ENCODE measurements around the gene TBC1D9. TPM values are rescaled to one million over a fixed set of nuclear protein-coding genes. Genes with fewer than 3 reads are reported as not detected.

The TBC1D9 gene
- total and polyA plus RNA-seq, 2 donors (not counting 1 experiment from before 2014, with no cell fraction given): 48.9 to 235 TPM

DNA sequence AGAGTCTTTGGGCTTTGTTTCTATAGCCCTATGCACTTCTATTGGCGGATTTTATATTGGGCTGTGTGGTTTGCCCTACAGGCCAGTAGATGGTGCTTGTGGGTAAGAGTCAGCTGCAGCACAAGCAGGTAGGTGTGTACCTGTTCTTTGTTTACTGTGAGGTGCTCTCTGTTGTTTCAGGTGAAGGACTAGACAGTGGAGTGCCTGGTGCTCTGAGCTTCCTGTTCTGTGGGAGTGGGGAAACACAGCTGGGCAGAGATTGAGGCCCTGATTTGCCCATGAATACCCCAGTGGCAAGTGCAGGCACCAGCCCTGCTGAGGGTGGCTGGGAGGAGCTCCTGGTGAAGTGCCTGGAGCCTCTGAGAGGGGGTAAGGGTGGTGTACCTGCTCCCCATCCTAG is 161.1 kb downstream of the TBC1D9 start:
- H3K27me3 Mint-ChIP-seq: peaks cover 45% of the 10 kb centered on the region

DNA sequence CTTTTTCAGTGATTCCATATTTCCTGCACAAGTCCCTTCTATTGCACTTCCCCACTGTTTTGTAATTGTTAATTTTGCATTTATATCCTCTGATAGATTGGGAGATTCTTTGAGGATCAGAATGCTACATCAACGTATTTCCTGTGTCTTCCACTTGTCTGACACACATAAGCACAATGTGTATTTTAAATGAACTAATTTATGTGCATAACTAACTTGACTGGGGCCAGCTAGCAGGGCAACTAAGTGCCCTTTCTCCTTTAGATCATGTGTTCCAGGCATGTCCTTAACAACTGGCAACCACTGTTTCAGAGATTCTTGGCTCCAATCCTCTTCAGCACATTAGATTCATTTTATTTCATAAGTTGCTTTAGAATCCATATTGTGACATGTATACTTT is 171.7 kb downstream of the TBC1D9 start:
- H3K9ac ChIP-seq (ENCODE audit: low read length): no peak overlapping the region
- H4K20me1 ChIP-seq (ENCODE audit: control insufficient read depth, insufficient read depth, low read length, poor library complexity, severe bottlenecking): no peaks in the 10 kb centered on the region
- Mint-ChIP-seq H3K4me1 (peaks cover 1% of the 10 kb centered on the region), H3K27me3 (peaks cover 27% of the 10 kb centered on the region), H3K9me3 (ENCODE audit: insufficient read depth) (no peaks in the 10 kb centered on the region), H3K4me3 (no peak overlapping the region), H3K27ac (no peak overlapping the region)
- peaks cover 0 to 11% (median 5%) of the 10 kb centered on the region in 4 experiments for H3K27me3 ChIP-seq (replicated peaks in 1 of 4; ENCODE audit: control extremely low read depth in 1 of 4, control insufficient read depth in 3 of 4, insufficient read depth in 4 of 4, low read length in 3 of 4)
- no CpG with 5 or more reads among the region's 1 CpG for WGBS (ENCODE audit: insufficient coverage)
- no peak overlapping the region for H2AFZ ChIP-seq (ENCODE audit: insufficient read depth, low read depth, low read length, poor library complexity, severe bottlenecking)
- peaks cover 0 to under 1% of the 10 kb centered on the region in 2 donors for H3K4me1 ChIP-seq (ENCODE audit: control insufficient read depth in 2 of 2, insufficient read depth in 2 of 2, low read length in 2 of 2)
- no peak overlapping the region for H3K27ac ChIP-seq (ENCODE audit: low read length in 2 of 2)
- no peak for ATAC-seq (ENCODE audit: low read depth)
- POLR2A ChIA-PET: no interaction called here
- peaks cover 0 to 1% (median 0%) of the 10 kb centered on the region in 3 donors for H3K9me3 ChIP-seq (ENCODE audit: control extremely low read depth in 1 of 3, control insufficient read depth in 2 of 3, insufficient read depth in 1 of 3, low read length in 2 of 3)
- no peak overlapping the region for H3K4me2 ChIP-seq (replicated peaks; ENCODE audit: low read depth, low read length, poor library complexity, severe bottlenecking)
- H3K36me3 ChIP-seq (replicated peaks in 1 of 2; ENCODE audit: control extremely low read depth in 1 of 2, control insufficient read depth in 1 of 2, extremely low read depth in 1 of 2, insufficient read depth in 2 of 2, low read length in 1 of 2): no peaks in the 10 kb centered on the region
- no peak for DNase-seq
- TF ChIP-seq, protein P1, sequence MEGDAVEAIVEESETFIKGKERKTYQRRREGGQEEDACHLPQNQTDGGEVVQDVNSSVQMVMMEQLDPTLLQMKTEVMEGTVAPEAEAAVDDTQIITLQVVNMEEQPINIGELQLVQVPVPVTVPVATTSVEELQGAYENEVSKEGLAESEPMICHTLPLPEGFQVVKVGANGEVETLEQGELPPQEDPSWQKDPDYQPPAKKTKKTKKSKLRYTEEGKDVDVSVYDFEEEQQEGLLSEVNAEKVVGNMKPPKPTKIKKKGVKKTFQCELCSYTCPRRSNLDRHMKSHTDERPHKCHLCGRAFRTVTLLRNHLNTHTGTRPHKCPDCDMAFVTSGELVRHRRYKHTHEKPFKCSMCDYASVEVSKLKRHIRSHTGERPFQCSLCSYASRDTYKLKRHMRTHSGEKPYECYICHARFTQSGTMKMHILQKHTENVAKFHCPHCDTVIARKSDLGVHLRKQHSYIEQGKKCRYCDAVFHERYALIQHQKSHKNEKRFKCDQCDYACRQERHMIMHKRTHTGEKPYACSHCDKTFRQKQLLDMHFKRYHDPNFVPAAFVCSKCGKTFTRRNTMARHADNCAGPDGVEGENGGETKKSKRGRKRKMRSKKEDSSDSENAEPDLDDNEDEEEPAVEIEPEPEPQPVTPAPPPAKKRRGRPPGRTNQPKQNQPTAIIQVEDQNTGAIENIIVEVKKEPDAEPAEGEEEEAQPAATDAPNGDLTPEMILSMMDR (IDR thresholded peaks at IDR 0.05): no peak
- TF ChIP-seq EZH2 (IDR thresholded peaks at IDR 0.05; ENCODE audit: borderline replicate concordance, insufficient read depth, low read depth, low read length, poor library complexity, severe bottlenecking): no peak
- CTCF ChIA-PET: interaction anchor here (1.2 kb wide), 1 partner anchor 8 kb away, joined by 3 read pairs; no protein-coding TSS in a partner anchor
- H3K79me2 ChIP-seq (ENCODE audit: control insufficient read depth, insufficient read depth, low read length): no peaks in the 10 kb centered on the region
- intact Hi-C loops (cut with micrococcal nuclease): no loop called here
- H3K4me3 ChIP-seq (ENCODE audit: control extremely low read depth in 1 of 5, extremely low read depth in 1 of 5, insufficient read depth in 1 of 5, low read depth in 2 of 5, low read length in 4 of 5): no peak overlapping the region

More for the DNA sequence above, 161.1 kb downstream of the TBC1D9 start:
- TF ChIP-seq, protein P1 (IDR thresholded peaks at IDR 0.05): peak; percentile 62
- no peak for TF ChIP-seq EZH2 (IDR thresholded peaks at IDR 0.05; ENCODE audit: borderline replicate concordance, insufficient read depth, low read depth, low read length, poor library complexity, severe bottlenecking)
- intact Hi-C loops (cut with micrococcal nuclease): loop anchor here (1.0 kb wide), 2 partner anchors 256 to 289 kb away; no protein-coding TSS in a partner anchor
- peak; percentile 53 for DNase-seq
- 67% methylated on average over 1 of the region's 1 CpG for WGBS (ENCODE audit: insufficient coverage)
- H2AFZ ChIP-seq (ENCODE audit: insufficient read depth, low read depth, low read length, poor library complexity, severe bottlenecking): no peak overlapping the region
- H3K27me3 ChIP-seq (replicated peaks in 1 of 4; ENCODE audit: control extremely low read depth in 1 of 4, control insufficient read depth in 3 of 4, insufficient read depth in 4 of 4, low read length in 3 of 4): peaks cover 0 to 8% (median 4%) of the 10 kb centered on the region in 4 experiments
- no peak overlapping the region for H3K4me3 Mint-ChIP-seq
- no peaks in the 10 kb centered on the region for H3K4me1 Mint-ChIP-seq
- H3K27ac Mint-ChIP-seq: no peak overlapping the region
- no peak overlapping the region for H3K4me2 ChIP-seq (replicated peaks; ENCODE audit: low read depth, low read length, poor library complexity, severe bottlenecking)
- ChIA-PET POLR2A (interaction anchor here (1.1 kb wide), 1 partner anchor 235 kb away, joined by 4 read pairs; no protein-coding TSS in a partner anchor), CTCF (interaction anchor here (0.9 to 2.3 kb wide), 8 partner anchors 14 to 293 kb away, joined by 3 to 15 read pairs (median 8); no protein-coding TSS in a partner anchor)
- no peak overlapping the region for H3K4me3 ChIP-seq (ENCODE audit: control extremely low read depth in 1 of 5, extremely low read depth in 1 of 5, insufficient read depth in 1 of 5, low read depth in 2 of 5, low read length in 4 of 5)
- no peaks in the 10 kb centered on the region for H3K4me1 ChIP-seq (ENCODE audit: control insufficient read depth in 2 of 2, insufficient read depth in 2 of 2, low read length in 2 of 2)
- no peaks in the 10 kb centered on the region for H3K79me2 ChIP-seq (ENCODE audit: control insufficient read depth, insufficient read depth, low read length)
- H3K9me3 ChIP-seq (ENCODE audit: control extremely low read depth in 1 of 3, control insufficient read depth in 2 of 3, insufficient read depth in 1 of 3, low read length in 2 of 3): no peaks in the 10 kb centered on the region
- H3K27ac ChIP-seq (ENCODE audit: low read length in 2 of 2): no peak overlapping the region
- no peaks in the 10 kb centered on the region for H4K20me1 ChIP-seq (ENCODE audit: control insufficient read depth, insufficient read depth, low read length, poor library complexity, severe bottlenecking)
- H3K36me3 ChIP-seq (replicated peaks in 1 of 2; ENCODE audit: control extremely low read depth in 1 of 2, control insufficient read depth in 1 of 2, extremely low read depth in 1 of 2, insufficient read depth in 2 of 2, low read length in 1 of 2): no peaks in the 10 kb centered on the region
- H3K9ac ChIP-seq (ENCODE audit: low read length): no peak overlapping the region
- no peaks in the 10 kb centered on the region for H3K9me3 Mint-ChIP-seq (ENCODE audit: insufficient read depth)
- peak; percentile 73 for ATAC-seq (ENCODE audit: low read depth)

Data from B cell (primary cell).